Smooth muscle cell (in vitro differentiated cells): ENCODE data around the gene MTSS2. TPM values are rescaled to one million over a fixed set of nuclear protein-coding genes. Genes with fewer than 3 reads are reported as not detected.

Source experiments
- DNase-seq: peaks from one replicate; lab custom pipeline; 2025; ENCODE audit not compliant: unreplicated experiment; lab: John Stamatoyannopoulos, UW
- H2AFZ ChIP-seq: fragments of 200-600 bp; sonication (generic); 2 replicates; pipeline ENCODE4 v1.6.0; 2016; ENCODE audit warnings: antibody characterized with exemption, low read depth, mild to moderate bottlenecking
- H3F3A ChIP-seq: fragments of 200-600 bp; sonication (generic); 2 replicates; pipeline ENCODE4 v1.6.0; 2017; ENCODE audit warnings: antibody characterized with exemption, low read depth
- H3K27ac ChIP-seq: fragments of 200-600 bp; sonication (generic); 2 replicates; pipeline ENCODE4 v1.5.1; 2016; ENCODE audit warnings: low read depth, mild to moderate bottlenecking
- H3K27me3 ChIP-seq: fragments of 200-600 bp; sonication (generic); 2 replicates; pipeline ENCODE4 v1.6.1; 2016; ENCODE audit warnings: low read depth, mild to moderate bottlenecking
- H3K36me3 ChIP-seq: fragments of 200-600 bp; sonication (generic); 2 replicates; pipeline ENCODE4 v1.5.1; 2016; ENCODE audit warnings: low read depth
- H3K4me1 ChIP-seq: fragments of 200-600 bp; sonication (generic); 2 replicates; pipeline ENCODE4 v1.5.1; 2016; ENCODE audit warnings: low read depth
- H3K4me2 ChIP-seq: fragments of 200-600 bp; sonication (generic); 2 replicates; pipeline ENCODE4 v1.6.0; 2016; ENCODE audit warnings: mild to moderate bottlenecking
- H3K4me3 ChIP-seq: fragments of 200-600 bp; sonication (generic); 2 replicates; pipeline ENCODE4 v1.5.1; 2016; ENCODE audit warnings: mild to moderate bottlenecking
- H3K79me2 ChIP-seq: fragments of 200-600 bp; sonication (generic); 2 replicates; pipeline ENCODE4 v1.6.0; 2016; ENCODE audit warnings: low read depth, mild to moderate bottlenecking
- H3K9ac ChIP-seq: fragments of 200-600 bp; sonication (generic); 2 replicates; pipeline ENCODE4 v1.6.0; 2016; ENCODE audit warnings: low read depth
- H3K9me3 ChIP-seq: fragments of 200-600 bp; sonication (generic); replicated peaks from 2 replicates; pipeline ENCODE4 v1.5.1; 2016; ENCODE audit warnings: low read depth
- H4K20me1 ChIP-seq: fragments of 200-600 bp; sonication (generic); 2 replicates; pipeline ENCODE4 v1.6.0; 2016; ENCODE audit warnings: low read depth
- WGBS: methylation state at CpG from one replicate; pipeline ENCODE4 v1.1.7; 2016; ENCODE audit warnings: low lambda C conversion rate; 5-methylcytosine and 5-hydroxymethylcytosine counted together
- polyA plus RNA-seq: library from polyadenylated mRNA; unstranded; fragments of >200 nt; fragmentation: Nextera tagmentation; extraction: Ambion mirVana; gene quantifications from 2 replicates; pipeline ENCODE4 v1.2.1, GENCODE V29; 2016
- total RNA-seq: library from RNA; depleted of rRNA; stranded (reverse); fragments of >200 nt; gene quantifications from 2 replicates; pipeline ENCODE4 v1.2.3, GENCODE V29; 2014
- TF ChIP-seq, protein P1 (sequence below): fragments of 200-600 bp; sonication (generic); IDR thresholded peaks from 2 replicates; pipeline ENCODE4 v1.5.1; 2017; ENCODE audit warnings: borderline replicate concordance, mild to moderate bottlenecking, antibody characterized with exemption; ENCODE audit not compliant: insufficient read depth, poor library complexity, severe bottlenecking

The MTSS2 gene
- total and polyA plus RNA-seq, 2 experiments from 2014 or later: 4.2 to 19.5 TPM

DNA sequence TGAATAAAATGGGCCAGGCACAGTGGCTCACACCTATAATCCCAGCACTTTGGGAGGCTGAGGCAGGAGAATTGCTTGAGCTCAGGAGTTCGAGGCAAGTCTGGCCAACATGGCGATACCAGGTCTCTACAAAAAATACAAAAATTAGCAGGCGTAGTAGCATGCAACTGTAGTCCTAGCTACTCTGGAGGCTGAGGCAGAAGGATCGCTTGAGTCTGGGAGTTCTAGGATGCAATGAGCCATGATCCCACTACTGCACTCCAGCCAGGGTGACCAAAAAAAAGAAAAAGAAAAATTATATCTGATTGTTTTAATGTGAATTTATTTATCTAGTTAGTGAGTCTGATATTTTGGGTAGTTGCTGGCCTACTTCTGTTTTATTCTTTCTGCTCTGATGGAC lies 32.4 kb downstream of the MTSS2 start:
- no peaks in the 10 kb centered on the region for H3F3A ChIP-seq
- H3K4me1 ChIP-seq: no peaks in the 10 kb centered on the region
- no peaks in the 10 kb centered on the region for H3K36me3 ChIP-seq
- H2AFZ ChIP-seq: no peak overlapping the region
- H3K27me3 ChIP-seq: no peaks in the 10 kb centered on the region
- H3K79me2 ChIP-seq: no peaks in the 10 kb centered on the region
- WGBS: 92% methylated on average over 4 of the region's 4 CpGs
- no peak overlapping the region for H3K27ac ChIP-seq
- H3K4me3 ChIP-seq: no peak overlapping the region
- no peak for DNase-seq
- H3K4me2 ChIP-seq: no peak overlapping the region
- H4K20me1 ChIP-seq: no peaks in the 10 kb centered on the region
- TF ChIP-seq, protein P1, sequence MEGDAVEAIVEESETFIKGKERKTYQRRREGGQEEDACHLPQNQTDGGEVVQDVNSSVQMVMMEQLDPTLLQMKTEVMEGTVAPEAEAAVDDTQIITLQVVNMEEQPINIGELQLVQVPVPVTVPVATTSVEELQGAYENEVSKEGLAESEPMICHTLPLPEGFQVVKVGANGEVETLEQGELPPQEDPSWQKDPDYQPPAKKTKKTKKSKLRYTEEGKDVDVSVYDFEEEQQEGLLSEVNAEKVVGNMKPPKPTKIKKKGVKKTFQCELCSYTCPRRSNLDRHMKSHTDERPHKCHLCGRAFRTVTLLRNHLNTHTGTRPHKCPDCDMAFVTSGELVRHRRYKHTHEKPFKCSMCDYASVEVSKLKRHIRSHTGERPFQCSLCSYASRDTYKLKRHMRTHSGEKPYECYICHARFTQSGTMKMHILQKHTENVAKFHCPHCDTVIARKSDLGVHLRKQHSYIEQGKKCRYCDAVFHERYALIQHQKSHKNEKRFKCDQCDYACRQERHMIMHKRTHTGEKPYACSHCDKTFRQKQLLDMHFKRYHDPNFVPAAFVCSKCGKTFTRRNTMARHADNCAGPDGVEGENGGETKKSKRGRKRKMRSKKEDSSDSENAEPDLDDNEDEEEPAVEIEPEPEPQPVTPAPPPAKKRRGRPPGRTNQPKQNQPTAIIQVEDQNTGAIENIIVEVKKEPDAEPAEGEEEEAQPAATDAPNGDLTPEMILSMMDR: no peak
- no peaks in the 10 kb centered on the region for H3K9me3 ChIP-seq
- no peak overlapping the region for H3K9ac ChIP-seq

DNA sequence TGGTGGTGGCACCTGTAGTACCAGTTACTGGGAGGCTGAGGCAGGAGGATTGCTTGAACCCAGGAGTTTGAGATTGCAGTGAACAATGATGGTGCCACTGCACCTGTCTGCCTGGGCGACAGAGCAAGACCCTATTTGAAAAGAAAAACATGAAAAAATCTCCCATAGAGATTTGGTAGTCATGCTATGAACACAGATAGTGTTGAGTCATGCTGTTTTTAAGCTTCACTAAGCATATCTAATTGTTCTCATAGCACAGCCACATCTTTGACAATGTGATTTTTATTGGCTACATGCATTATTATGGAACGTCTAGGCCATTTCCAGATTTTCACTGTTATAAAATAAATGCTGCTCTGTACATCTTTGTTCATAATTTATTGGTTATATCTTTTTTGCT lies 33.5 kb downstream of the MTSS2 start:
- no peaks in the 10 kb centered on the region for H3K27me3 ChIP-seq
- H4K20me1 ChIP-seq: no peaks in the 10 kb centered on the region
- H3F3A ChIP-seq: no peaks in the 10 kb centered on the region
- H3K36me3 ChIP-seq: no peaks in the 10 kb centered on the region
- H3K9ac ChIP-seq: no peak overlapping the region
- H3K4me2 ChIP-seq: no peak overlapping the region
- no peak for DNase-seq
- H3K4me1 ChIP-seq: no peaks in the 10 kb centered on the region
- no peak overlapping the region for H3K4me3 ChIP-seq
- H3K9me3 ChIP-seq: no peaks in the 10 kb centered on the region
- 87% methylated on average over 2 of the region's 2 CpGs for WGBS
- no peak overlapping the region for H3K27ac ChIP-seq
- no peaks in the 10 kb centered on the region for H3K79me2 ChIP-seq
- H2AFZ ChIP-seq: no peak overlapping the region
- TF ChIP-seq, protein P1: no peak

DNA sequence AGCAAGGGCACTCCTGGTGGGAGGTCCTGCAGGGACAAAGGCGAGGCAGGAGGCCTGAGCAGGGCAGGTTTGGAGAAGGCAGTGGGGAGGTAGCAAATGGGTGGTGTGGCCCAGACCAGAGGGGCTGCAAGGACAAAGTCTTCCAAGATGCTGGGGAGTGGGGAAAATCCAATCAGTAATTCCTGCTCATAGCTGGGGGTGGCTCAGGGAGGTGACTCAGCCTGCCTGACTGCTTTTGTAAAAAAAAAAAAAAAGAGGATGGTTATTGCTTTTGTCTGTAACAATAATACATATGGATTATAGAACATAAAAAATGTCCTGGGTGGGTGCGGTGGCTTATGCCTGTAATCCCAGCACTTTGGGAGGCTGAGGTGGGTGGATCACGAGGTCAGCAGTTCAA lies 34.3 kb downstream of the MTSS2 start:
- DNase-seq: no peak
- no peaks in the 10 kb centered on the region for H4K20me1 ChIP-seq
- no peaks in the 10 kb centered on the region for H3K4me1 ChIP-seq
- no peak overlapping the region for H3K9ac ChIP-seq
- TF ChIP-seq, protein P1: no peak
- H3F3A ChIP-seq: no peaks in the 10 kb centered on the region
- H3K4me3 ChIP-seq: no peak overlapping the region
- H3K27me3 ChIP-seq: no peaks in the 10 kb centered on the region
- no peaks in the 10 kb centered on the region for H3K9me3 ChIP-seq
- H3K36me3 ChIP-seq: no peaks in the 10 kb centered on the region
- 82% methylated on average over 3 of the region's 3 CpGs for WGBS
- H3K27ac ChIP-seq: no peak overlapping the region
- H2AFZ ChIP-seq: no peak overlapping the region
- no peak overlapping the region for H3K4me2 ChIP-seq
- H3K79me2 ChIP-seq: no peaks in the 10 kb centered on the region

DNA sequence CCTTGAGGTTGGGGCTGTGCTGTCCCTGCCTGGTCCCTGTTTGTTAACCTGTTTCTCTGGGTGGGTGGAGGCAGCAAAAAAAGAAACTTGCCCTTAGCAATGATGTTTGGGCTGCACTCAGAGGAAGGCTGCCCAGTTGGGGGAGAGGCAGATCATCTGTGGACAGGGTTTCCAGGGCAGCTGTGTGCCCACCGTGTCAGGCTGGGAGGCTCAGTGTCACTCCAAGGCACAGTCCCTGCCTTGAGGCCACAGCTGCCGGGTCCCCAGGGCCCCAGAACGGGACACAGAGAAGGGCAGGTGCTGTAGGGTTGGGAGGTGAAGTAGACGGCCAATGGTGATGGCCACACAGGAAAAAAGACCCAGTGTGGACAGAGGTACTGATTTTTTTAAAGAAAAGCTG lies 35.6 kb downstream of the MTSS2 start:
- no peaks in the 10 kb centered on the region for H3K36me3 ChIP-seq
- H2AFZ ChIP-seq: no peak overlapping the region
- no peaks in the 10 kb centered on the region for H3K27me3 ChIP-seq
- no peaks in the 10 kb centered on the region for H3K9me3 ChIP-seq
- no peak overlapping the region for H3K9ac ChIP-seq
- no peaks in the 10 kb centered on the region for H3F3A ChIP-seq
- H3K4me2 ChIP-seq: no peak overlapping the region
- H3K4me3 ChIP-seq: no peak overlapping the region
- WGBS: 87% methylated on average over 4 of the region's 4 CpGs
- H4K20me1 ChIP-seq: no peaks in the 10 kb centered on the region
- DNase-seq: no peak
- H3K79me2 ChIP-seq: no peaks in the 10 kb centered on the region
- H3K27ac ChIP-seq: no peak overlapping the region
- TF ChIP-seq, protein P1: no peak
- no peaks in the 10 kb centered on the region for H3K4me1 ChIP-seq
